Measurements from ENCODE around the gene GNB2.

DNA sequence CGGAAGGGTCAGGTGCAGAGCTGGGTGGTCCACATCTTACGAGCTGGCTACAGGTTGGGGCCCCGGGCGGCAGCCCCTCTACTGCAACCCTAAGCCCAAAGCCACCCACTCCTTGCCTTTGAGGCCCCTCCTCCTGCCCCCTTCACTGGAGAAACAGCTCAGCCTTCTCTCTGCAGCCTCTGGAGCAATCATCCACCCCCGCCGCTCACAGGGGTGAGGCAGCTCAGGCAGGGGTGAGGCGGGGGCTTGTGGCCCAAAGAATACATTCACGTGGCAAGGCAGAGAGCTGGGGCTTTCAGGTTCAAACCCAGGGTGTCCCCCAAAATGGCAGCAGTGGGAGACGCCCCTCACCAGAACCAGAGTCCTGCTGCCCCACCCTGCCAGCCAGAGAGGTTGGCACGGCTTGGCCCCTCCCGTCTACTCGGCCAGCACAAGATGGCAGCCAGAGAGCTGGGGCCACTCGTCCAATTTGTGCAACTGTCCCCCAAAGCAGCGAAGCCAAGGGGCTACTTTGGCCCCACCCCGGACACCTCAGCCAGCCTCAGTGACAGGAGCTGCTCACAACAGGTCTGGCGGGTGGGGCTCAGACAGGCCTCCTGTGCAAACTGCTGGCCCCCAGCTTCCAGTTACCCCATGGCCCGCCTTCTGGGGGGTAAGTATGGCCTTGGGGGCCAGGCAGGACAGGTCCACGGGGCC is 7.2 kb downstream of the GNB2 start:
- TF ChIP-seq TAF1 (IDR thresholded peaks at IDR 0.05; ENCODE audit: borderline replicate concordance, insufficient read depth, low read length) (no peak), POLR2AphosphoS5 (IDR thresholded peaks at IDR 0.05; ENCODE audit: low read depth, low read length) (no peak)

Measured in PFSK-1 (cell line).